ENCODE measurements around the gene GAS6. TPM values are rescaled to one million over a fixed set of nuclear protein-coding genes. Genes with fewer than 3 reads are reported as not detected.

Gene GAS6
- total and polyA plus RNA-seq, 2 donors (not counting 1 experiment from before 2014, with no cell fraction given) = 227 to 301 TPM

DNA sequence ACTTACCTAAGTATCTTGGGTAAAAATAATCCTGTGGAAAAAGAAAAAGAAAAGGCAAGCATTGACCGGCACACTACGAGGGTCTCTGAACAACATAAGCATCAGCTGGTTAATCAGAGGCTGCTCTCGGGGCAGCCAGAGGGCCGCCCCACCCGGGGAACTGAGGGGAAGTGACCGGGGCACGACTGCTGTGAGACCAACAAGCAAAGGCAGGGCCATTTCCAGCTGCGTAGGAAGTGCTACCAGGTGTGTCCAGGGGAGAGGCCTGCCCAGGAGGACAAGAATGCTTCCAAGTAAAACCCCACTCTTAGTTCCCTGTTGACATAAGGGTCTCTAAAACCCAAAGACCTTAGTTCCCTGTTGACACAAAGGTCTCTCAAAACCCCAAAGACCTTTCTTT lies 15.9 kb downstream of the GAS6 start:
- H2AFZ ChIP-seq (ENCODE audit: low read length) = no peak overlapping the region
- H3K4me3 ChIP-seq (replicated peaks in 1 of 4; ENCODE audit: control extremely low read depth in 1 of 4, insufficient read depth in 1 of 4, low read depth in 3 of 4, low read length in 4 of 4) = no peak overlapping the region
- no peak for DNase-seq (ENCODE audit: low read depth in 2 of 2)
- no peaks in the 10 kb centered on the region for H3K27me3 ChIP-seq (ENCODE audit: control insufficient read depth, insufficient read depth, low read length)
- H3K79me2 ChIP-seq (ENCODE audit: control insufficient read depth, insufficient read depth, low read length) = peaks cover 92% of the 10 kb centered on the region
- peaks cover 10% of the 10 kb centered on the region for H3K4me1 ChIP-seq (ENCODE audit: control insufficient read depth, extremely low read depth, insufficient read depth, low read length)
- no peak overlapping the region for H3K9ac ChIP-seq (ENCODE audit: insufficient read depth, low read length)
- TF ChIP-seq EZH2 (IDR thresholded peaks at IDR 0.05; ENCODE audit: low read length, missing control alignments) = no peak
- TF ChIP-seq, protein P1, sequence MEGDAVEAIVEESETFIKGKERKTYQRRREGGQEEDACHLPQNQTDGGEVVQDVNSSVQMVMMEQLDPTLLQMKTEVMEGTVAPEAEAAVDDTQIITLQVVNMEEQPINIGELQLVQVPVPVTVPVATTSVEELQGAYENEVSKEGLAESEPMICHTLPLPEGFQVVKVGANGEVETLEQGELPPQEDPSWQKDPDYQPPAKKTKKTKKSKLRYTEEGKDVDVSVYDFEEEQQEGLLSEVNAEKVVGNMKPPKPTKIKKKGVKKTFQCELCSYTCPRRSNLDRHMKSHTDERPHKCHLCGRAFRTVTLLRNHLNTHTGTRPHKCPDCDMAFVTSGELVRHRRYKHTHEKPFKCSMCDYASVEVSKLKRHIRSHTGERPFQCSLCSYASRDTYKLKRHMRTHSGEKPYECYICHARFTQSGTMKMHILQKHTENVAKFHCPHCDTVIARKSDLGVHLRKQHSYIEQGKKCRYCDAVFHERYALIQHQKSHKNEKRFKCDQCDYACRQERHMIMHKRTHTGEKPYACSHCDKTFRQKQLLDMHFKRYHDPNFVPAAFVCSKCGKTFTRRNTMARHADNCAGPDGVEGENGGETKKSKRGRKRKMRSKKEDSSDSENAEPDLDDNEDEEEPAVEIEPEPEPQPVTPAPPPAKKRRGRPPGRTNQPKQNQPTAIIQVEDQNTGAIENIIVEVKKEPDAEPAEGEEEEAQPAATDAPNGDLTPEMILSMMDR (conservative IDR thresholded peaks at IDR 0.05 in 1 of 2, IDR thresholded peaks at IDR 0.05 in 1 of 2; ENCODE audit: low read depth in 1 of 2, low read length in 2 of 2) = no peak
- no peak overlapping the region for H3K27ac ChIP-seq (ENCODE audit: insufficient read depth, low read length)
- no peaks in the 10 kb centered on the region for H3K9me3 ChIP-seq (ENCODE audit: control insufficient read depth, insufficient read depth, low read depth, low read length)
- no peak overlapping the region for H3K4me2 ChIP-seq (ENCODE audit: extremely low read depth, insufficient read depth, low read length)
- H4K20me1 ChIP-seq (ENCODE audit: control insufficient read depth, extremely low read depth, insufficient read depth, low read length) = no peaks in the 10 kb centered on the region
- H3K36me3 ChIP-seq (ENCODE audit: control insufficient read depth, insufficient read depth, low read length) = peaks cover 18% of the 10 kb centered on the region

DNA sequence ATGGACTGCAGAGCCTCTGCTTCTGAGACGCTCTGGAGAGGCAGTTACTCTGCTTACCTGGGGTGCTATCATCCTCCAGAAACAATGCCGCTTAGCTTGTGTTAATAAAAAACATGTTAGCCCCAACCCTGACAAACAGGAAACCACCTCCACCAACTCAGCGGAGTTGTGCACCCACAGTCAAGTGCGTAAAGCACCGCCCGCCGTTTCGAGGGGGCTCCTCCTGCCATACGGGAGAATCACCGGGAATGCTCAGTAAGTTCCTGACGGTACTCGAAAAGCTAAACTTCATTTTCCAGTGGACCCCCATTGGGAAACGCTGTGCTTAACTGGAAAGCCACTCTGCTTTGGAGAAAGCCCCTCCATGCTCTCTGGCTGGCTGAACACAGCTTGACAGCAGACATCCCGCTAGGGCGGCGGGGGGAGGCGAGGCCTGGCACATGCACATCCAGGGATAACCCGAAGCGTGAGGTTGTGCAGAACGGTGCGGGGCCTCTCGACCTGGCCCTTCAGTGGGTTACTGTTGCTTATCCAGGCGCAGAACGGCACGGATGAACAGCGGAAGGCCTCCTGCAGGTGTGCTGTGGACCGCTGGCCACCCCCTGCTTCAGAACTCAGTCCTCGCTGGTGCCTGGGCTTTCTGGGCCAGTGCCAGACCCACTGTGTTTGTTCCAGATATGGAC lies 17.1 kb downstream of the GAS6 start:
- TF ChIP-seq, protein P1 (conservative IDR thresholded peaks at IDR 0.05 in 1 of 2, IDR thresholded peaks at IDR 0.05 in 1 of 2; ENCODE audit: low read depth in 1 of 2, low read length in 2 of 2) = no peak
- no peak for TF ChIP-seq EZH2 (IDR thresholded peaks at IDR 0.05; ENCODE audit: low read length, missing control alignments)

DNA sequence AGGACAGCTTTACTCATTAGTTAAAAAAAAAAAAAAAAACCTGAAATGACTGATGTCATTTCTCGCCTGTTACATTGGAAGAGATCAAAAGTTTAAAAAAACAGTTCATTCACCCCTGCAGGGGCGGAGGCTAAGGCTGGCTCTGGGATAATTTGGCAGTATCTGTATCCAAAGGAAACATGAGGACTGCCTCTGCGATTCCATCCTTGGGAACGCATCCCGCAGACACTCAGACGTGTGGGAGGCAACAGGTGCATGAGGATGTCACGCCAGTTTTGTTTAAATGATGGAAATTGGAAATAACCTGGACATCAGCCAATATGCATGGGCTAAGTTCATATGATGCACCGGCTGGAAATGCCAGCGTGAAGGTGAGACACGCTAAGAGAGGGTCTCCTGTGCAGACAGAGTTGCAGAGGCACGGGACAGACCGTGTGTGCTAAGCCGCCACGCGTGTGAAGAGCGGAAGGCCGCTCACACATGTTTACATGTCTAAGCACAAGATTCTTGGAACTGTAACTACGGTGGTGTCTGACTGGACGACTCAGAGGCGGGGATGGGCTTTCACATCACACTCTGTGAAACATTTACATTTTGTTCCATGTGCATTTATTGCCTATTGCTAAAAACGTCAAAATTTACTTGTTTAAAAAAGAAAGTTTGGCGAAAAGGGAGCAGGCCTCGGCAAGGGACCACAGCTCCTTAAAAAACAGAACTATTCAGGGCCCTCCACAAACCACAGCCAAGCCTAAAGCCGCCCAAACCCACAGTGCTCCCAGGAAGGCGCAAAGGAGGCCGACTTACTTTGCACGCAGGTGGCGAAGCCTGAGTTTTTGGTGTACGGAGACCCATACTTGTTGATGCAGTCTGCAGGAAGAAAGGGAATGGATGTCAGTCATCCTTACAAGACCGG lies 17.9 kb downstream of the GAS6 start:
- Histone ChIP-seq H3K36me3 (ENCODE audit: control insufficient read depth, insufficient read depth, low read length) (peaks cover 28% of the 10 kb centered on the region), H3K4me2 (ENCODE audit: extremely low read depth, insufficient read depth, low read length) (no peak overlapping the region), H3K27me3 (ENCODE audit: control insufficient read depth, insufficient read depth, low read length) (no peaks in the 10 kb centered on the region), H3K4me3 (replicated peaks in 1 of 4; ENCODE audit: control extremely low read depth in 1 of 4, insufficient read depth in 1 of 4, low read depth in 3 of 4, low read length in 4 of 4) (no peak overlapping the region), H3K9me3 (ENCODE audit: control insufficient read depth, insufficient read depth, low read depth, low read length) (no peaks in the 10 kb centered on the region), H3K27ac (ENCODE audit: insufficient read depth, low read length) (no peak overlapping the region), H3K4me1 (ENCODE audit: control insufficient read depth, extremely low read depth, insufficient read depth, low read length) (peaks cover 10% of the 10 kb centered on the region), H4K20me1 (ENCODE audit: control insufficient read depth, extremely low read depth, insufficient read depth, low read length) (no peaks in the 10 kb centered on the region), H3K9ac (ENCODE audit: insufficient read depth, low read length) (no peak overlapping the region), H2AFZ (ENCODE audit: low read length) (no peak overlapping the region), H3K79me2 (ENCODE audit: control insufficient read depth, insufficient read depth, low read length) (peaks cover 89% of the 10 kb centered on the region)
- TF ChIP-seq, protein P1 (conservative IDR thresholded peaks at IDR 0.05 in 1 of 2, IDR thresholded peaks at IDR 0.05 in 1 of 2; ENCODE audit: low read depth in 1 of 2, low read length in 2 of 2) = no peak
- no peak for TF ChIP-seq EZH2 (IDR thresholded peaks at IDR 0.05; ENCODE audit: low read length, missing control alignments)
- no peak for DNase-seq (ENCODE audit: low read depth in 2 of 2)

More for the DNA sequence above, 17.1 kb downstream of the GAS6 start:
- Histone ChIP-seq H3K4me3 (replicated peaks in 1 of 4; ENCODE audit: control extremely low read depth in 1 of 4, insufficient read depth in 1 of 4, low read depth in 3 of 4, low read length in 4 of 4) (no peak overlapping the region), H3K4me2 (ENCODE audit: extremely low read depth, insufficient read depth, low read length) (no peak overlapping the region), H3K27ac (ENCODE audit: insufficient read depth, low read length) (no peak overlapping the region), H2AFZ (ENCODE audit: low read length) (no peak overlapping the region), H3K79me2 (ENCODE audit: control insufficient read depth, insufficient read depth, low read length) (peaks cover 91% of the 10 kb centered on the region), H3K4me1 (ENCODE audit: control insufficient read depth, extremely low read depth, insufficient read depth, low read length) (peaks cover 8% of the 10 kb centered on the region), H3K9ac (ENCODE audit: insufficient read depth, low read length) (no peak overlapping the region), H3K36me3 (ENCODE audit: control insufficient read depth, insufficient read depth, low read length) (peaks cover 26% of the 10 kb centered on the region), H4K20me1 (ENCODE audit: control insufficient read depth, extremely low read depth, insufficient read depth, low read length) (no peaks in the 10 kb centered on the region), H3K9me3 (ENCODE audit: control insufficient read depth, insufficient read depth, low read depth, low read length) (no peaks in the 10 kb centered on the region), H3K27me3 (ENCODE audit: control insufficient read depth, insufficient read depth, low read length) (no peaks in the 10 kb centered on the region)
- DNase-seq (ENCODE audit: low read depth in 2 of 2) = no peak
